HepG2 (cell line): Measurements from ENCODE around the gene ADRA2A. TPM values are rescaled to one million over a fixed set of nuclear protein-coding genes. Genes with fewer than 3 reads are reported as not detected.

ENCODE experiments used
- ATAC-seq: fragments of 200-7000 bp; cut with Tn5 transposase; 3 replicates; pipeline ENCODE4 v1.9.1; 2020; ENCODE audit warnings: mild to moderate bottlenecking, moderate library complexity
- BruUV-seq: library from RNA; stranded (reverse); fragments of 400-500 nt; replicated peaks from 2 replicates; lab custom pipeline; 2021; lab: Mats Ljungman, UMichigan
- CTCF ChIA-PET: fragments of 300-600 bp; formaldehyde crosslinking; extraction: SDS; loops from one replicate; lab custom pipeline; 2021; ENCODE audit warnings: low total read pairs, inconsistent platforms, low intra/inter-chr PET ratio; lab: Yijun Ruan, JAX
- POLR2A ChIA-PET: fragments of 350-600 bp; sonication (Branson Sonifier 250); formaldehyde crosslinking; loops from one replicate; lab custom pipeline; 2020; ENCODE audit warnings: antibody characterized with exemption, inconsistent platforms; lab: Yijun Ruan, JAX
- DNase-seq: peaks from one replicate; pipeline ENCODE4 v3.0.0-alpha.2; 2015; ENCODE audit warnings: low spot score
- FAIRE-seq: peaks from 3 replicates; lab custom pipeline; 2011; peaks lifted over from hg19 to GRCh38; lab: Jason Lieb, UNC
- H2AFZ ChIP-seq: one replicate; pipeline ENCODE4 v1.6.1; 2011; ENCODE audit warnings: low read length, inconsistent platforms
- H3K27ac ChIP-seq: fragments of 300-600 bp; 3 replicates; pipeline ENCODE4 v1.8.0; 2011; ENCODE audit warnings: mixed run types, mild to moderate bottlenecking, mixed read lengths, low read length, inconsistent platforms; ENCODE audit not compliant: insufficient read depth; ENCODE audit errors: extremely low read length
- H3K27me3 ChIP-seq, 2 experiments: fragments of 200-600 bp in 1 of 2; 2 replicates in 1 of 2; 3 replicates in 1 of 2; pipeline versions ENCODE4 v1.6.0 to v1.8.0; 2011; ENCODE audit warnings: low read length in 2 of 2, mild to moderate bottlenecking in 2 of 2, moderate library complexity in 2 of 2, inconsistent platforms in 1 of 2; ENCODE audit not compliant: insufficient read depth in 2 of 2, control insufficient read depth in 1 of 2
- H3K36me3 ChIP-seq, 2 experiments: fragments of 200-600 bp in 1 of 2; replicated peaks in 1 of 2; 2 replicates in 1 of 2; 3 replicates in 1 of 2; pipeline versions ENCODE4 v1.5.1 to v1.8.0; 2011; ENCODE audit warnings: low read length in 2 of 2, inconsistent platforms in 1 of 2; ENCODE audit not compliant: insufficient read depth in 2 of 2, control insufficient read depth in 1 of 2
- H3K4me1 ChIP-seq: 2 replicates; pipeline ENCODE4 v1.5.1; 2012; ENCODE audit warnings: low read length, inconsistent platforms; ENCODE audit not compliant: insufficient read depth
- H3K4me2 ChIP-seq: 2 replicates; pipeline ENCODE4 v1.6.0; 2011; ENCODE audit warnings: low read depth, low read length, inconsistent platforms
- H3K4me3 ChIP-seq, 3 experiments: fragments of 200-600 bp in 1 of 3; sonication (generic), shearing (Covaris generic) in 1 of 3; replicated peaks in 1 of 3; 2 replicates each; pipeline ENCODE4 v1.5.1; 2011 to 2016; ENCODE audit warnings: low read length in 3 of 3, inconsistent platforms in 2 of 3, low read depth in 2 of 3, mild to moderate bottlenecking in 2 of 3, control low read depth in 1 of 3, mixed read lengths in 1 of 3; ENCODE audit not compliant: insufficient read depth in 1 of 3
- H3K79me2 ChIP-seq: one replicate; pipeline ENCODE4 v1.6.1; 2011; ENCODE audit warnings: low read length, inconsistent platforms; ENCODE audit not compliant: insufficient read depth
- H3K9ac ChIP-seq: 2 replicates; pipeline ENCODE4 v1.6.0; 2011; ENCODE audit warnings: mild to moderate bottlenecking, low read depth, low read length, inconsistent platforms; ENCODE audit not compliant: insufficient read depth
- H3K9me3 ChIP-seq: 2 replicates; pipeline ENCODE4 v1.5.1; 2012; ENCODE audit warnings: mild to moderate bottlenecking, low read length
- H4K20me1 ChIP-seq: 2 replicates; pipeline ENCODE4 v1.6.0; 2011; ENCODE audit warnings: inconsistent platforms, mild to moderate bottlenecking, low read length, moderate library complexity; ENCODE audit not compliant: insufficient read depth
- BRCA1 ChIP-seq: sonication (generic); formaldehyde crosslinking; IDR thresholded peaks from 2 replicates; pipeline ENCODE4 v1.4.0; 2020; ENCODE audit warnings: missing genetic modification reagents
- DDIT3 ChIP-seq: sonication (generic); formaldehyde crosslinking; IDR thresholded peaks from 2 replicates; pipeline ENCODE4 v1.4.0; 2020; ENCODE audit warnings: mild to moderate bottlenecking, missing genetic modification reagents
- HDAC6 ChIP-seq: fragments of 200-600 bp; sonication (generic); IDR thresholded peaks from 2 replicates; pipeline ENCODE4 v1.7.0; 2017; ENCODE audit warnings: mild to moderate bottlenecking, antibody characterized with exemption, low read length, low read depth
- KLF15 ChIP-seq: sonication (generic); formaldehyde crosslinking; IDR thresholded peaks from 2 replicates; pipeline ENCODE4 v1.8.1; 2023; ENCODE audit warnings: borderline replicate concordance, mild to moderate bottlenecking, inconsistent platforms, missing genetic modification reagents, mixed read lengths
- MTF2 ChIP-seq: sonication (generic); formaldehyde crosslinking; IDR thresholded peaks from 2 replicates; pipeline ENCODE4 v1.5.0; 2020; ENCODE audit warnings: missing genetic modification reagents, borderline replicate concordance
- MXD3 ChIP-seq: IDR thresholded peaks from 2 replicates; pipeline ENCODE4 v1.6.1; 2016; ENCODE audit warnings: mild to moderate bottlenecking, missing biosample characterization, missing genetic modification reagents
- ZNF101 ChIP-seq: sonication (generic); formaldehyde crosslinking; IDR thresholded peaks from 2 replicates; pipeline ENCODE4 v1.4.0; 2020; ENCODE audit warnings: mild to moderate bottlenecking, low read depth, missing genetic modification reagents, borderline replicate concordance
- ZNF382 ChIP-seq: sonication (generic); formaldehyde crosslinking; IDR thresholded peaks from 2 replicates; pipeline ENCODE4 v1.5.0; 2020; ENCODE audit warnings: missing genetic modification reagents, mild to moderate bottlenecking, borderline replicate concordance
- ZSCAN20 ChIP-seq: sonication (generic); formaldehyde crosslinking; IDR thresholded peaks from 2 replicates; pipeline ENCODE4 v1.4.0; 2020; ENCODE audit warnings: missing genetic modification reagents, mild to moderate bottlenecking, borderline replicate concordance
- whole genome bisulfite sequencing: methylation state at CpG from one replicate; pipeline ENCODE4 v1.1.6; 2017; ENCODE audit warnings: low lambda C conversion rate; 5-methylcytosine and 5-hydroxymethylcytosine counted together
- in situ Hi-C: cut with HindIII; loops from 2 replicates; pipeline ENCODE4 v1.10.0; 2017; ENCODE audit warnings: low pct_unique_long_range_greater_than_20kb; ENCODE audit not compliant: extremely low pct_ligation_motif_present
- intact Hi-C: fragments of 100-400 bp; cut with micrococcal nuclease; formaldehyde crosslinking; loops from one replicate; pipeline ENCODE4 v1.10.0; 2022; ENCODE audit not compliant: unreplicated experiment
- polyA plus RNA-seq, 8 experiments: library from polyadenylated mRNA; depleted of rRNA in 3 of 8; stranded (reverse) in 7 of 8; unstranded in 1 of 8; fragments of >200 nt; fragmentation: Illumina TruSeq in 4 of 8; extraction: Trizol in 4 of 8; gene quantifications; 2 replicates each; pipeline versions ENCODE4 v1.2.1 to v1.2.3, GENCODE V29; 2011 to 2016; ENCODE audit warnings: low read depth in 4 of 8, missing spikeins in 1 of 8, mixed read lengths in 1 of 8; ENCODE audit not compliant: insufficient read depth in 1 of 8
- total RNA-seq, 5 experiments: library from RNA; depleted of rRNA; stranded (reverse); fragments of >200 nt; fragmentation: Illumina TruSeq; extraction: Trizol; gene quantifications; 2 replicates each; pipeline ENCODE4 v1.2.3, GENCODE V29; 2016; ENCODE audit warnings: low read depth in 1 of 5

The ADRA2A gene
- total and polyA plus RNA-seq, 2 of the 13 experiments (the other 11 are each of a cell fraction or from before 2014, with no cell fraction given) = 0.01 TPM; not detected in 1

- Histone ChIP-seq H3K9me3 (no peaks in the 10 kb centered on the region), H3K4me1 (no peaks in the 10 kb centered on the region), H3K27me3 (peaks cover 0 to under 1% of the 10 kb centered on the region in 2 experiments; a peak in 3 of 5 replicates), H4K20me1 (no peaks in the 10 kb centered on the region), H3K4me2 (no peak overlapping the region), H3K9ac (no peak overlapping the region), H3K4me3 (no peak overlapping the region), H3K27ac (no peak overlapping the region), H2AFZ (no peak overlapping the region), H3K36me3 (no peaks in the 10 kb centered on the region), H3K79me2 (no peaks in the 10 kb centered on the region)
- ChIA-PET CTCF (no interaction called here), POLR2A (no interaction called here)
- no peak for FAIRE-seq
- in situ Hi-C loops = loop anchor here (25.0 kb wide), 1 partner anchor 1230 kb away; no protein-coding TSS in a partner anchor
- no peak for ATAC-seq
- BruUV-seq = no TSS peak
- no peak for DNase-seq
- 9% methylated on average over 12 of the region's 12 CpGs for WGBS
- TF ChIP-seq BRCA1 (no peak), MXD3 (CRISPR knock-in tag) (no peak), MTF2 (CRISPR knock-in tag) (no peak), ZSCAN20 (CRISPR knock-in tag) (no peak), ZNF382 (CRISPR knock-in tag) (no peak), KLF15 (CRISPR knock-in tag) (no peak), DDIT3 (CRISPR knock-in tag) (no peak), ZNF101 (CRISPR knock-in tag) (no peak), HDAC6 (no peak)
- TF ChIP-seq, all 625 proteins: peak for 0
- intact Hi-C loops = loop anchor here (10.0 kb wide), 1 partner anchor 202 kb away; no protein-coding TSS in a partner anchor
Measured at GRCh38 chr10:111082102-111082975, 5.5 kb downstream of the ADRA2A start.
